ENCODE results near the gene SEMA3F. TPM values are rescaled to one million over a fixed set of nuclear protein-coding genes. Genes with fewer than 3 reads are reported as not detected.

SEMA3F gene
- total and polyA plus RNA-seq, 4 donors: 0.60 to 4.8 (median 2.1) TPM

DNA sequence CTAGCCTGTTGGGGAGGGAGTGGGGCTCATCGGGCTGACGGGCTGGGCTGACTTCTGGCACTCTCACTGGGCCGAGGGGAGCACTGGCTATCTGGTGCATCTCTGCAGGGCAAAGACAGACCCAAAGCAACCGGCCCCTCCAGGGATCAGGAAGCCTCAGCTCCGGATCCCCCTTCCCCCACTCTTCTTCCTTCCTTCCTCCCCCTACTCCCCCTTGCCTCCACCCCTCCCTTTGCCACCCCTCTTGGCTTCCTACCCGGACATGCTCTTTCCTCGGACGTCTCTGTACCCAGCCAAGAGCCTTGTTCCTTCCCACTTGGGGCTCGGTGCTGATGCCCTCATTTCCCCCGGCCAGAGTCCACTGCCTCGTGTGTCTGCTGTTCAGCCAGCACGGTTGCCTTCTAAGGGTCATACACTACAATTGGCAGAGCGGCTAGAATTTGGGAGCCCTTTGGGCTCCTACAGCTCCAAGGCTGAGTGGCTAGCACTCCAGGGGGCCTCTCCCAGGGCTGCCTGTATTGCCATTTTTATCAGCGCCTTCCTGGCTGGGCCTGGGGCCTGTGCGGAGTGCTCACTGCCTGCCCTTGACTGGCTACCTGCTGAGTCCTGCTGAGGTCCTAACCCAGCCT lies 10.9 kb downstream of the SEMA3F start:
- H3K36me3 ChIP-seq (ENCODE audit: control insufficient read depth in 4 of 4, insufficient read depth in 3 of 4, low read depth in 1 of 4, low read length in 3 of 4): no peaks in the 10 kb centered on the region
- peak overlapping the region; percentile 44 to 54 for H3K27ac ChIP-seq (ENCODE audit: low read depth in 1 of 2, low read length in 2 of 2)
- H3K4me3 ChIP-seq (ENCODE audit: low read depth in 1 of 3, low read length in 3 of 3): no peak overlapping the region
- H3K9me3 ChIP-seq (ENCODE audit: control insufficient read depth in 4 of 4, low read length in 3 of 4): no peaks in the 10 kb centered on the region
- WGBS: 40% methylated on average over 15 of the region's 15 CpGs
- no peaks in the 10 kb centered on the region for H3K27me3 ChIP-seq (ENCODE audit: control insufficient read depth in 4 of 4, insufficient read depth in 4 of 4, low read length in 3 of 4)
- no peak for DNase-seq (ENCODE audit: low spot score)
- peaks cover 13 to 41% (median 33%) of the 10 kb centered on the region in 4 donors for H3K4me1 ChIP-seq (ENCODE audit: control insufficient read depth in 4 of 4, insufficient read depth in 4 of 4, low read length in 3 of 4)
- TF ChIP-seq, protein P1, sequence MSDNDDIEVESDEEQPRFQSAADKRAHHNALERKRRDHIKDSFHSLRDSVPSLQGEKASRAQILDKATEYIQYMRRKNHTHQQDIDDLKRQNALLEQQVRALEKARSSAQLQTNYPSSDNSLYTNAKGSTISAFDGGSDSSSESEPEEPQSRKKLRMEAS (IDR thresholded peaks at IDR 0.05): no peak
- no peak for TF ChIP-seq FOXA2 (IDR thresholded peaks at IDR 0.05)
- TF ChIP-seq, protein P2, sequence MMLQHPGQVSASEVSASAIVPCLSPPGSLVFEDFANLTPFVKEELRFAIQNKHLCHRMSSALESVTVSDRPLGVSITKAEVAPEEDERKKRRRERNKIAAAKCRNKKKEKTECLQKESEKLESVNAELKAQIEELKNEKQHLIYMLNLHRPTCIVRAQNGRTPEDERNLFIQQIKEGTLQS (IDR thresholded peaks at IDR 0.05): no peak
- peak; percentile 61 for TF ChIP-seq NR2F2 (IDR thresholded peaks at IDR 0.05)
- no peak for TF ChIP-seq YY1 (IDR thresholded peaks at IDR 0.05)
- TF ChIP-seq, protein P3, sequence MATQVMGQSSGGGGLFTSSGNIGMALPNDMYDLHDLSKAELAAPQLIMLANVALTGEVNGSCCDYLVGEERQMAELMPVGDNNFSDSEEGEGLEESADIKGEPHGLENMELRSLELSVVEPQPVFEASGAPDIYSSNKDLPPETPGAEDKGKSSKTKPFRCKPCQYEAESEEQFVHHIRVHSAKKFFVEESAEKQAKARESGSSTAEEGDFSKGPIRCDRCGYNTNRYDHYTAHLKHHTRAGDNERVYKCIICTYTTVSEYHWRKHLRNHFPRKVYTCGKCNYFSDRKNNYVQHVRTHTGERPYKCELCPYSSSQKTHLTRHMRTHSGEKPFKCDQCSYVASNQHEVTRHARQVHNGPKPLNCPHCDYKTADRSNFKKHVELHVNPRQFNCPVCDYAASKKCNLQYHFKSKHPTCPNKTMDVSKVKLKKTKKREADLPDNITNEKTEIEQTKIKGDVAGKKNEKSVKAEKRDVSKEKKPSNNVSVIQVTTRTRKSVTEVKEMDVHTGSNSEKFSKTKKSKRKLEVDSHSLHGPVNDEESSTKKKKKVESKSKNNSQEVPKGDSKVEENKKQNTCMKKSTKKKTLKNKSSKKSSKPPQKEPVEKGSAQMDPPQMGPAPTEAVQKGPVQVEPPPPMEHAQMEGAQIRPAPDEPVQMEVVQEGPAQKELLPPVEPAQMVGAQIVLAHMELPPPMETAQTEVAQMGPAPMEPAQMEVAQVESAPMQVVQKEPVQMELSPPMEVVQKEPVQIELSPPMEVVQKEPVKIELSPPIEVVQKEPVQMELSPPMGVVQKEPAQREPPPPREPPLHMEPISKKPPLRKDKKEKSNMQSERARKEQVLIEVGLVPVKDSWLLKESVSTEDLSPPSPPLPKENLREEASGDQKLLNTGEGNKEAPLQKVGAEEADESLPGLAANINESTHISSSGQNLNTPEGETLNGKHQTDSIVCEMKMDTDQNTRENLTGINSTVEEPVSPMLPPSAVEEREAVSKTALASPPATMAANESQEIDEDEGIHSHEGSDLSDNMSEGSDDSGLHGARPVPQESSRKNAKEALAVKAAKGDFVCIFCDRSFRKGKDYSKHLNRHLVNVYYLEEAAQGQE (IDR thresholded peaks at IDR 0.05): no peak
- no peak for TF ChIP-seq HNF4G (IDR thresholded peaks at IDR 0.05)
- peak; percentile 75 to 78 for TF ChIP-seq HNF4A (conservative IDR thresholded peaks at IDR 0.05)
- no peak for TF ChIP-seq EGR1 (IDR thresholded peaks at IDR 0.05; ENCODE audit: low read depth in 2 of 2)
- TF ChIP-seq, protein P4, sequence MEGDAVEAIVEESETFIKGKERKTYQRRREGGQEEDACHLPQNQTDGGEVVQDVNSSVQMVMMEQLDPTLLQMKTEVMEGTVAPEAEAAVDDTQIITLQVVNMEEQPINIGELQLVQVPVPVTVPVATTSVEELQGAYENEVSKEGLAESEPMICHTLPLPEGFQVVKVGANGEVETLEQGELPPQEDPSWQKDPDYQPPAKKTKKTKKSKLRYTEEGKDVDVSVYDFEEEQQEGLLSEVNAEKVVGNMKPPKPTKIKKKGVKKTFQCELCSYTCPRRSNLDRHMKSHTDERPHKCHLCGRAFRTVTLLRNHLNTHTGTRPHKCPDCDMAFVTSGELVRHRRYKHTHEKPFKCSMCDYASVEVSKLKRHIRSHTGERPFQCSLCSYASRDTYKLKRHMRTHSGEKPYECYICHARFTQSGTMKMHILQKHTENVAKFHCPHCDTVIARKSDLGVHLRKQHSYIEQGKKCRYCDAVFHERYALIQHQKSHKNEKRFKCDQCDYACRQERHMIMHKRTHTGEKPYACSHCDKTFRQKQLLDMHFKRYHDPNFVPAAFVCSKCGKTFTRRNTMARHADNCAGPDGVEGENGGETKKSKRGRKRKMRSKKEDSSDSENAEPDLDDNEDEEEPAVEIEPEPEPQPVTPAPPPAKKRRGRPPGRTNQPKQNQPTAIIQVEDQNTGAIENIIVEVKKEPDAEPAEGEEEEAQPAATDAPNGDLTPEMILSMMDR (IDR thresholded peaks at IDR 0.05; ENCODE audit: low read depth, low read length, missing input control): no peak
- TF ChIP-seq RXRA (IDR thresholded peaks at IDR 0.05): peak; percentile 59 to 78
- TF ChIP-seq JUND (IDR thresholded peaks at IDR 0.05): no peak
- TF ChIP-seq, protein P5, sequence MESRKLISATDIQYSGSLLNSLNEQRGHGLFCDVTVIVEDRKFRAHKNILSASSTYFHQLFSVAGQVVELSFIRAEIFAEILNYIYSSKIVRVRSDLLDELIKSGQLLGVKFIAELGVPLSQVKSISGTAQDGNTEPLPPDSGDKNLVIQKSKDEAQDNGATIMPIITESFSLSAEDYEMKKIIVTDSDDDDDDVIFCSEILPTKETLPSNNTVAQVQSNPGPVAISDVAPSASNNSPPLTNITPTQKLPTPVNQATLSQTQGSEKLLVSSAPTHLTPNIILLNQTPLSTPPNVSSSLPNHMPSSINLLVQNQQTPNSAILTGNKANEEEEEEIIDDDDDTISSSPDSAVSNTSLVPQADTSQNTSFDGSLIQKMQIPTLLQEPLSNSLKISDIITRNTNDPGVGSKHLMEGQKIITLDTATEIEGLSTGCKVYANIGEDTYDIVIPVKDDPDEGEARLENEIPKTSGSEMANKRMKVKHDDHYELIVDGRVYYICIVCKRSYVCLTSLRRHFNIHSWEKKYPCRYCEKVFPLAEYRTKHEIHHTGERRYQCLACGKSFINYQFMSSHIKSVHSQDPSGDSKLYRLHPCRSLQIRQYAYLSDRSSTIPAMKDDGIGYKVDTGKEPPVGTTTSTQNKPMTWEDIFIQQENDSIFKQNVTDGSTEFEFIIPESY (IDR thresholded peaks at IDR 0.05): no peak
- no peak for TF ChIP-seq RAD21 (IDR thresholded peaks at IDR 0.05)
- TF ChIP-seq SP1 (IDR thresholded peaks at IDR 0.05): peak; percentile 56
- no peak for TF ChIP-seq FOXA1 (IDR thresholded peaks at IDR 0.05)
- no peak overlapping the region for H3K9ac ChIP-seq (ENCODE audit: low read depth in 1 of 2, low read length in 2 of 2)

Data from liver (tissue), 9 donors.